Transverse colon (tissue), 4 donors: ENCODE measurements around the gene SHISA5. TPM values are rescaled to one million over a fixed set of nuclear protein-coding genes. Genes with fewer than 3 reads are reported as not detected.

ENCODE experiments used
- DNase-seq: peaks from one replicate; pipeline ENCODE4 v3.0.0-alpha.2; 2019
- H3K27ac ChIP-seq, 4 donors: fragments of 200-600 bp; sonication (generic); 2 replicates each; pipeline ENCODE4 v1.5.1; 2016 to 2018; ENCODE audit warnings: inconsistent platforms in 4 of 4
- H3K27me3 ChIP-seq: fragments of 200-600 bp; sonication (generic); 2 replicates; pipeline ENCODE4 v1.5.1; 2017; ENCODE audit warnings: inconsistent platforms
- H3K36me3 ChIP-seq, 4 donors: fragments of 200-600 bp; sonication (generic); 2 replicates each; pipeline ENCODE4 v1.5.1; 2017 to 2019; ENCODE audit warnings: inconsistent platforms in 4 of 4
- H3K4me1 ChIP-seq, 4 donors: fragments of 200-600 bp; sonication (generic); 2 replicates each; pipeline ENCODE4 v1.5.1; 2017 to 2020; ENCODE audit warnings: inconsistent platforms in 4 of 4
- H3K4me3 ChIP-seq, 4 donors: fragments of 200-600 bp; sonication (generic); 1 replicate in 1 of 4; 2 replicates in 3 of 4; pipeline versions ENCODE4 v1.5.1 to v1.6.1; 2017 to 2019; ENCODE audit warnings: inconsistent platforms in 4 of 4
- H3K9me3 ChIP-seq, 2 donors: fragments of 200-600 bp; sonication (generic); 2 replicates each; pipeline ENCODE4 v1.5.1; 2017 to 2019; ENCODE audit warnings: inconsistent platforms in 2 of 2
- EP300 ChIP-seq: sonication (generic); formaldehyde crosslinking; IDR thresholded peaks from one replicate; pipeline ENCODE4 v1.6.1; 2017; ENCODE audit warnings: antibody characterized with exemption, low read depth
- POLR2A ChIP-seq: fragments of 450-650 bp; IDR thresholded peaks from one replicate; pipeline ENCODE4 v1.6.1; 2016; ENCODE audit warnings: antibody characterized with exemption, mild to moderate bottlenecking, moderate library complexity
- POLR2AphosphoS5 ChIP-seq, 3 donors: sonication (generic); formaldehyde crosslinking; IDR thresholded peaks; one replicate each; pipeline ENCODE4 v1.6.1; 2016; ENCODE audit warnings: antibody characterized with exemption in 3 of 3
- WGBS, 2 donors: methylation state at CpG; one replicate each; pipeline ENCODE4 v1.1.5; 2018; ENCODE audit warnings: low coverage in 1 of 2; 5-methylcytosine and 5-hydroxymethylcytosine counted together
- in situ Hi-C, 4 donors: fragments of 200-750 bp; cut with MboI; loops; one replicate each; pipeline versions ENCODE4 v1.15.0 to v1.15.1; 2017; ENCODE audit warnings: low sequenced_read_pairs in 3 of 4, low pct_ligation_motif_present in 1 of 4, low pct_unique_long_range_greater_than_20kb in 1 of 4
- intact Hi-C: fragments of 100-400 bp; cut with DNase I; formaldehyde crosslinking; loops from one replicate; pipeline ENCODE4 v1.15.1; 2023; ENCODE audit warnings: low total_unique reads
- small RNA-seq, 4 donors: library from RNA; depleted of rRNA; stranded (forward); fragments of <200 nt; gene quantifications; one replicate each; pipeline ENCODE3, GENCODE V24; 2016
- total RNA-seq, 4 donors: library from RNA; depleted of rRNA; stranded (reverse); fragments of >200 nt; gene quantifications; one replicate each; pipeline ENCODE4 v1.1.0, GENCODE V29; 2016
- TF ChIP-seq, protein P1 (sequence below), 5 experiments: fragments of 200-600 bp in 3 of 5; fragments of 450-650 bp in 2 of 5; sonication (generic) in 3 of 5; IDR thresholded peaks; 1 replicate in 2 of 5; 2 replicates in 3 of 5; pipeline ENCODE4 v1.5.1; 2016 to 2017; ENCODE audit warnings: antibody characterized with exemption in 5 of 5, inconsistent platforms in 3 of 5, mild to moderate bottlenecking in 2 of 5, moderate library complexity in 1 of 5

Gene SHISA5
- total RNA-seq, 4 donors from 2014 or later = 72.9 to 89.4 (median 80.8) TPM

DNA sequence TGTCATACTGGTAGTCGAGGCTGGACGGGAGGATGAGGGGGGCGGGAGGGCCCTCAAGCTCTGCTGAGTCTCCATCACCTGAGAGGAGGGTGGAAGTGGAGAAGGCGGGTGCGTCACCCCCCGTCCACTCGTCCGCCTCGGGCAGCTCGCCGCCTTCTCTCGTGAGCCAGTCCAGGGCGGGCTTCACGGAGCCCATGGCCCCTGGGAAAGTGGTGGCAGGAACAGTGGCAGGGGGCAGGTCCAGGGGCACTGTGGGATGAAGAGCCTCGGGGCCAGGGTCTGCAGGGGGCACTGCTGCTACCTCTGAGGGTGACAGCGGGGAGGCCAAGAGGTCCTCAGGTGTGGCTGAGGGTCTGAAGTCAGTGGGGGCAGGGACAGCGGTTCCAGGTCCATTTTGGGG is 84.4 kb downstream of the SHISA5 start:
- H3K27ac ChIP-seq = no peak overlapping the region
- intact Hi-C loops (no loop called here), in situ Hi-C loops (no loop called here)
- TF ChIP-seq, protein P1, sequence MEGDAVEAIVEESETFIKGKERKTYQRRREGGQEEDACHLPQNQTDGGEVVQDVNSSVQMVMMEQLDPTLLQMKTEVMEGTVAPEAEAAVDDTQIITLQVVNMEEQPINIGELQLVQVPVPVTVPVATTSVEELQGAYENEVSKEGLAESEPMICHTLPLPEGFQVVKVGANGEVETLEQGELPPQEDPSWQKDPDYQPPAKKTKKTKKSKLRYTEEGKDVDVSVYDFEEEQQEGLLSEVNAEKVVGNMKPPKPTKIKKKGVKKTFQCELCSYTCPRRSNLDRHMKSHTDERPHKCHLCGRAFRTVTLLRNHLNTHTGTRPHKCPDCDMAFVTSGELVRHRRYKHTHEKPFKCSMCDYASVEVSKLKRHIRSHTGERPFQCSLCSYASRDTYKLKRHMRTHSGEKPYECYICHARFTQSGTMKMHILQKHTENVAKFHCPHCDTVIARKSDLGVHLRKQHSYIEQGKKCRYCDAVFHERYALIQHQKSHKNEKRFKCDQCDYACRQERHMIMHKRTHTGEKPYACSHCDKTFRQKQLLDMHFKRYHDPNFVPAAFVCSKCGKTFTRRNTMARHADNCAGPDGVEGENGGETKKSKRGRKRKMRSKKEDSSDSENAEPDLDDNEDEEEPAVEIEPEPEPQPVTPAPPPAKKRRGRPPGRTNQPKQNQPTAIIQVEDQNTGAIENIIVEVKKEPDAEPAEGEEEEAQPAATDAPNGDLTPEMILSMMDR (IDR thresholded peaks at IDR 0.05) = no peak
- TF ChIP-seq EP300 (no peak), POLR2AphosphoS5 (IDR thresholded peaks at IDR 0.05) (no peak), POLR2A (no peak)
- peaks cover 0 to 6% (median 0%) of the 10 kb centered on the region in 4 donors for H3K36me3 ChIP-seq
- H3K27me3 ChIP-seq = no peaks in the 10 kb centered on the region
- peaks cover 0 to 2% (median 0%) of the 10 kb centered on the region in 4 donors for H3K4me1 ChIP-seq
- no peak for DNase-seq
- WGBS, 2 donors = 87% methylated on average over 17 of the region's 17 CpGs; no CpG with 5 or more reads in 1 of the 2 donors
- no peaks in the 10 kb centered on the region for H3K9me3 ChIP-seq
- no peak overlapping the region for H3K4me3 ChIP-seq

DNA sequence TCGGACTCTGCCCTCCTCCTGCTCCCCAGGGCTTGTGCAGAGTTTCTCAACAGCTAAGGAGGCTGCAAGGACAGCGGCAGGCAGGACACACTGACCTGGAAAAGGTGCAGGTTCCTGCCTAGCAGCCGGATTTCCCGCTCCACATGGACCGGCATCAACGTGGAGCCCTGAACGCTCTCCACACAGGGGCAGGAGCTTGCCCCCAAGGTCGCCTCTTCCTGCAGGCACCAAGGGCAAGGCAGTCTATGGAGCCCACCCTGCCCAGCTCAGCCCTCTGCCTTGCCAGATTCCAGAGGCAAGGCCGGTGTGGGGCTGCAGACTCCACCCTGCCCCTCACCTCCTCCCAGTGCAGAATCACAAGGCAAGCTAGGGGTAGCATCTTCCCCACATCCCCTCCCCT is 84.8 kb downstream of the SHISA5 start:
- H3K27me3 ChIP-seq = no peaks in the 10 kb centered on the region
- H3K27ac ChIP-seq = no peak overlapping the region
- H3K36me3 ChIP-seq = peaks cover 0 to 8% (median 0%) of the 10 kb centered on the region in 4 donors
- intact Hi-C loops = no loop called here
- no peaks in the 10 kb centered on the region for H3K9me3 ChIP-seq
- DNase-seq = no peak
- in situ Hi-C loops = no loop called here
- 84% methylated on average over 7 of the region's 9 CpGs; no CpG with 5 or more reads in 1 of the 2 donors for WGBS, 2 donors
- H3K4me1 ChIP-seq = peaks cover 0 to 4% (median 0%) of the 10 kb centered on the region in 4 donors
- TF ChIP-seq POLR2AphosphoS5 (IDR thresholded peaks at IDR 0.05) = no peak
- no peak for TF ChIP-seq POLR2A
- TF ChIP-seq, protein P1 (IDR thresholded peaks at IDR 0.05) = no peak
- TF ChIP-seq EP300 = no peak
- no peak overlapping the region for H3K4me3 ChIP-seq

DNA sequence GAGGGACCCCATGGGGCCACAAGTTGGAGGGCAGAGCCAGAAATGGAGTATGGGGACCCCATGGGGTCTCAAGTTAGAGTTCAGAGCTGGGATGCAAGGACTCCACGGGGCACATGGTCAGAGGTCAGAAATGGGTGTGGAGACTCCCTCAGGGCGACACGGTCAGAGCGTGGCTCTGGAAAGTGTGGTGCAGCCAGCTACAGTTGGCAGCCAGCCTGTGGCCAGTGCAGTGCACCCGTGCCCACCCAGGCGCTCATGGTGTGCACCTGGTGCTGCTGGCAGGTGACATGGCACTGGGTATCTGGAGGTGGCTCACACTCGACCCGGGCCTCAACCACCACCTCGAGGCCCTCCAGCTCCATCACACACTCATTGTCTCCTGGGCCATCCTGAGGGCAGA is 85.3 kb downstream of the SHISA5 start:
- Histone ChIP-seq H3K27me3 (no peaks in the 10 kb centered on the region), H3K36me3 (peaks cover 0 to 8% (median 0%) of the 10 kb centered on the region in 4 donors), H3K27ac (no peak overlapping the region), H3K4me1 (peaks cover 0 to 4% (median 0%) of the 10 kb centered on the region in 4 donors), H3K9me3 (no peaks in the 10 kb centered on the region), H3K4me3 (no peak overlapping the region)
- TF ChIP-seq EP300 (no peak), POLR2A (no peak), POLR2AphosphoS5 (IDR thresholded peaks at IDR 0.05) (no peak)
- TF ChIP-seq, protein P1 (IDR thresholded peaks at IDR 0.05) = no peak
- 60 to 74% methylated on average over 1 to 9 of the region's 9 CpGs for WGBS, 2 donors
- intact Hi-C loops (no loop called here), in situ Hi-C loops (no loop called here)
- DNase-seq = no peak

DNA sequence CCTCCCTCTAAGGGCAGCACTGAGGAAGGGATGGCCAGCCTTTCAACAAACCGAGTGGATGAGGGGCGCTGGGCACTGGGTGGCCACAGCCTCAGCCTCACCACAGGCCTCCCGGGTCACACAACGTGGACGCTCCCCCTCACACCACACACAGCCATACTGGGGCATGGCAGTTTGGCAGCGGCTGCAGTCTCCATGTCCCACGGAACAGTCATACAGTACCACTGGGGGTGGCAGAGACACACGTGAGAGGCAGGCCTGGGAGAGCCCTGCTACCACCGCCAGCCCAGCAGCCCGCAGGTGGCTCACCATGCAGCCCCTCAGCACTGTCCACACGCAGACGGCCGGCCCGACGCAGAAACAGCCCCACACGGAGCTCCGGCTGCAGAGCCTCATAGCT is 85.8 kb downstream of the SHISA5 start:
- no peak for DNase-seq
- 92% methylated on average over 16 of the region's 17 CpGs; no CpG with 5 or more reads in 1 of the 2 donors for WGBS, 2 donors
- Histone ChIP-seq H3K9me3 (no peaks in the 10 kb centered on the region), H3K27me3 (no peaks in the 10 kb centered on the region), H3K4me3 (no peak overlapping the region), H3K36me3 (peaks cover 0 to 8% (median 0%) of the 10 kb centered on the region in 4 donors), H3K27ac (no peak overlapping the region), H3K4me1 (peaks cover 0 to 4% (median 0%) of the 10 kb centered on the region in 4 donors)
- in situ Hi-C loops (no loop called here), intact Hi-C loops (no loop called here)
- TF ChIP-seq EP300 = no peak
- TF ChIP-seq POLR2AphosphoS5 (IDR thresholded peaks at IDR 0.05) = no peak
- TF ChIP-seq, protein P1 (IDR thresholded peaks at IDR 0.05) = no peak
- no peak for TF ChIP-seq POLR2A

Small RNAs within 50 kb of the gene (small RNA-seq; reads per million reads assigned to genes)
- 0 reads per million in 4 donors for gene MIR6823

Other genes with a start within 250 kb of the SHISA5 start
- gene NME6, start 202.8 kb downstream of the SHISA5 start, total RNA-seq = 10 to 100 TPM; 22.9 to 39.3 (median 28.1) TPM
- not detected for gene SPINK8, start 170.5 kb downstream of the SHISA5 start, total RNA-seq
- gene FBXW12, start 132.0 kb downstream of the SHISA5 start, total RNA-seq = not detected
- 100 to 1,000 TPM; 129 to 530 (median 245) TPM for gene PLXNB1, start 74.1 kb downstream of the SHISA5 start, total RNA-seq
- gene CCDC51, start 64.1 kb downstream of the SHISA5 start, total RNA-seq = 10 to 100 TPM in 2 of 4 donors, 1 to 10 TPM in 2; 2.8 to 14.1 (median 8.2) TPM
- gene TMA7, start 63.9 kb downstream of the SHISA5 start, total RNA-seq = 100 to 1,000 TPM; 115 to 279 (median 192) TPM
- 1 to 10 TPM; 1.8 to 4.4 (median 2.9) TPM for gene ATRIP, start 57.4 kb downstream of the SHISA5 start, total RNA-seq
- gene PFKFB4, start 52.6 kb upstream of the SHISA5 start, total RNA-seq = 1 to 10 TPM in 3 of 4 donors, under 1 TPM in 1; 0.37 to 7.9 (median 6.7) TPM
- not detected for gene UCN2, start 59.6 kb upstream of the SHISA5 start, total RNA-seq
- gene COL7A1, start 91.2 kb upstream of the SHISA5 start, total RNA-seq = 10 to 100 TPM in 2 of 4 donors, 1 to 10 TPM in 2; 4.8 to 19.1 (median 12.9) TPM
- gene UQCRC1, start 105.5 kb upstream of the SHISA5 start, total RNA-seq = 100 to 1,000 TPM; 579 to 974 (median 655) TPM
- gene TMEM89, start 117.6 kb upstream of the SHISA5 start, total RNA-seq = 10 to 100 TPM in 1 of 4 donors, not detected in 3; 13.1 TPM
- 100 to 1,000 TPM; 134 to 282 (median 193) TPM for gene SLC26A6, start 131.3 kb upstream of the SHISA5 start, total RNA-seq
- 10 to 100 TPM in 1 of 4 donors, 1 to 10 TPM in 3; 1.2 to 15.0 (median 3.9) TPM for gene CELSR3, start 158.7 kb upstream of the SHISA5 start, total RNA-seq
- gene NCKIPSD, start 181.7 kb upstream of the SHISA5 start, total RNA-seq = 10 to 100 TPM; 42.3 to 74.6 (median 49.2) TPM
- 100 to 1,000 TPM; 169 to 255 (median 225) TPM for gene IP6K2, start 213.0 kb upstream of the SHISA5 start, total RNA-seq